Adrenal gland (tissue), 12 donors: ENCODE data around the gene SLC24A4. TPM values are rescaled to one million over a fixed set of nuclear protein-coding genes. Genes with fewer than 3 reads are reported as not detected.

Experiments used
- DNase-seq, 7 donors: peaks; one replicate each; pipeline ENCODE4 v3.0.0-alpha.2; 2019 to 2020
- H3K27ac ChIP-seq, 5 donors: fragments of 200-600 bp; sonication (generic) in 4 of 5; 1 replicate in 3 of 5; 2 replicates in 2 of 5; pipeline versions ENCODE4 v1.5.1 to v1.8.0; 2016 to 2020; ENCODE audit warnings: mild to moderate bottlenecking in 1 of 5
- H3K27me3 ChIP-seq: fragments of 200-600 bp; 2 replicates; pipeline ENCODE4 v1.8.0; 2021
- H3K36me3 ChIP-seq, 2 donors: fragments of 200-600 bp; replicated peaks in 1 of 2; 1 replicate in 1 of 2; 2 replicates in 1 of 2; pipeline versions ENCODE4 v1.5.1 to v1.8.0; 2018 to 2022
- H3K4me1 ChIP-seq, 2 donors: fragments of 200-600 bp; replicated peaks in 1 of 2; 1 replicate in 1 of 2; 2 replicates in 1 of 2; pipeline versions ENCODE4 v1.5.1 to v1.8.0; 2018 to 2021
- H3K4me3 ChIP-seq, 4 donors: fragments of 200-600 bp; sonication (generic) in 3 of 4; one replicate each; pipeline ENCODE4 v1.5.1; 2016 to 2018
- H3K9me3 ChIP-seq, 3 donors: fragments of 200-600 bp; sonication (generic) in 1 of 3; replicated peaks in 1 of 3; 1 replicate in 2 of 3; 2 replicates in 1 of 3; pipeline versions ENCODE4 v1.5.1 to v1.8.0; 2016 to 2021
- CTCF ChIP-seq, 6 experiments: fragments of 450-650 bp in 4 of 6; fragments of 200-600 bp in 2 of 6; sonication (generic) in 1 of 6; IDR thresholded peaks; 1 replicate in 5 of 6; 2 replicates in 1 of 6; pipeline versions ENCODE4 v1.5.1 to v1.8.0; 2016 to 2021; ENCODE audit warnings: antibody characterized with exemption in 6 of 6, mild to moderate bottlenecking in 2 of 6, moderate library complexity in 1 of 6
- POLR2A ChIP-seq, 2 donors: fragments of 450-650 bp; IDR thresholded peaks; one replicate each; pipeline ENCODE4 v1.6.1; 2017; ENCODE audit warnings: antibody characterized with exemption in 2 of 2, mild to moderate bottlenecking in 2 of 2, moderate library complexity in 1 of 2
- WGBS, 4 donors: extraction: QIAGEN DNeasy Blood & Tissue Kit in 2 of 4; methylation state at CpG; one replicate each; pipeline versions ENCODE4 v1.1.5 to v1.1.7; 2013 to 2017; 5-methylcytosine and 5-hydroxymethylcytosine counted together
- intact Hi-C, 2 donors: fragments of 100-400 bp; cut with DNase I; formaldehyde crosslinking; loops; one replicate each; pipeline versions ENCODE4 v1.14.1 to v1.15.0; 2022 to 2023
- polyA plus RNA-seq, 3 donors: library from polyadenylated mRNA; stranded (reverse); fragments of 200-250 nt in 2 of 3; fragments of 350-450 nt in 1 of 3; fragmentation: Illumina TruSeq in 1 of 3; extraction: RNeasy Lipid Tissue Mini Kit (QIAGEN cat#74804) in 1 of 3; gene quantifications; one replicate each; pipeline ENCODE4 v1.2.3, GENCODE V29; 2013 to 2014
- total RNA-seq, 9 donors: library from RNA; depleted of rRNA in 4 of 9; stranded (reverse); fragments of >200 nt in 4 of 9; fragments of 120-200 nt in 1 of 9; fragmentation: NEBNext Ultra II Directional in 1 of 9; extraction: Animal tissue kit (Norgen Biotek cat#: 25700) in 1 of 9; gene quantifications; one replicate each; pipeline versions ENCODE4 v1.1.0 to v1.2.4, GENCODE V29; 2013 to 2023
- donor health status: healthy with polysubstance abuse.
- donor health status: Bipolar disorder and iron deficiency.
- donor health status: DM: yes; HTN: yes; CAD: no.
- donor health status: DM: no; HTN: no; CAD: no.
- donor health status: DM: no; HTN: no; CAD: no.
- donor health status: DM: yes; HTN: yes; CAD: no.

Gene SLC24A4
- total and polyA plus RNA-seq, 12 donors, result 0.09 to 1.9 (median 0.52) TPM

GRCh38 chr14:92546347-92547053 is 223.5 kb downstream of the SLC24A4 start:
- Histone ChIP-seq H3K9me3 (no peaks in the 10 kb centered on the region), H3K4me3 (no peak overlapping the region), H3K27ac (peak overlapping the region in 3 of 5 donors; percentile 44 to 66 (median 47)), H3K27me3 (no peaks in the 10 kb centered on the region), H3K36me3 (no peaks in the 10 kb centered on the region), H3K4me1 (peaks cover 11 to 23% of the 10 kb centered on the region in 2 donors)
- TF ChIP-seq CTCF (IDR thresholded peaks at IDR 0.05) (no peak), POLR2A (IDR thresholded peaks at IDR 0.05) (no peak)
- intact Hi-C loops, result no loop called here
- DNase-seq, result peak in 2 of 7 donors; percentile 36 to 53
- 78 to 87% (median 79%) methylated on average over 7 of the region's 7 CpGs for WGBS, 4 donors

- TF ChIP-seq CTCF (IDR thresholded peaks at IDR 0.05) (no peak), POLR2A (IDR thresholded peaks at IDR 0.05) (no peak)
- no peaks in the 10 kb centered on the region for H3K9me3 ChIP-seq
- 60 to 86% (median 66%) methylated on average over 8 to 17 of the region's 17 CpGs for WGBS, 4 donors
- H3K27me3 ChIP-seq, result no peaks in the 10 kb centered on the region
- H3K4me3 ChIP-seq, result peak overlapping the region in 1 of 4 donors; percentile 27
- peaks cover 19 to 34% of the 10 kb centered on the region in 2 donors for H3K4me1 ChIP-seq
- H3K36me3 ChIP-seq, result no peaks in the 10 kb centered on the region
- DNase-seq, result peak; percentile 64 to 83 (median 77)
- intact Hi-C loops, result no loop called here
- H3K27ac ChIP-seq, result peak overlapping the region; percentile 55 to 90 (median 75)
Measured at GRCh38 chr14:92549105-92549858, 226.3 kb downstream of the SLC24A4 start.

- intact Hi-C loops, result no loop called here
- WGBS, 4 donors, result 10 to 21% (median 15%) methylated on average over 1 to 7 of the region's 7 CpGs
- H3K9me3 ChIP-seq, result no peaks in the 10 kb centered on the region
- H3K27me3 ChIP-seq, result no peaks in the 10 kb centered on the region
- no peak for TF ChIP-seq CTCF (IDR thresholded peaks at IDR 0.05)
- TF ChIP-seq POLR2A (IDR thresholded peaks at IDR 0.05), result no peak
- peak; percentile 68 to 93 (median 90) for DNase-seq
- peaks cover 19 to 34% of the 10 kb centered on the region in 2 donors for H3K4me1 ChIP-seq
- peak overlapping the region in 1 of 4 donors; percentile 27 for H3K4me3 ChIP-seq
- H3K36me3 ChIP-seq, result no peaks in the 10 kb centered on the region
- H3K27ac ChIP-seq, result peak overlapping the region; percentile 55 to 90 (median 75)
Measured at GRCh38 chr14:92549859-92550230, 226.9 kb downstream of the SLC24A4 start.

Other genes starting within 250 kb of the SLC24A4 start
- 10 to 100 TPM in 7 of 9 donors, 1 to 10 TPM in 2; 9.0 to 62.8 (median 23.3) TPM for gene ATXN3, start 216.6 kb upstream of the SLC24A4 start, total RNA-seq
- gene ATXN3, start 216.6 kb upstream of the SLC24A4 start, polyA plus RNA-seq, result 10 to 100 TPM; 15.4 to 41.5 (median 23.0) TPM
- 100 to 1,000 TPM; 163 to 696 (median 214) TPM for gene NDUFB1, start 201.5 kb upstream of the SLC24A4 start, total RNA-seq
- gene NDUFB1, start 201.5 kb upstream of the SLC24A4 start, polyA plus RNA-seq, result 1,000 to 10,000 TPM in 2 of 3 donors, 100 to 1,000 TPM in 1; 718 to 1,935 (median 1,295) TPM
- gene CPSF2, start 201.2 kb upstream of the SLC24A4 start, total RNA-seq, result 10 to 100 TPM; 25.1 to 67.7 (median 46.7) TPM
- 10 to 100 TPM in 1 of 3 donors, 1 to 10 TPM in 2; 4.3 to 70.4 (median 6.9) TPM for gene CPSF2, start 201.2 kb upstream of the SLC24A4 start, polyA plus RNA-seq
- gene RIN3, start 190.6 kb downstream of the SLC24A4 start, total RNA-seq, result 10 to 100 TPM in 8 of 9 donors, 1 to 10 TPM in 1; 3.9 to 63.2 (median 30.0) TPM
- 10 to 100 TPM in 2 of 3 donors, 1 to 10 TPM in 1; 8.1 to 55.7 (median 32.5) TPM for gene RIN3, start 190.6 kb downstream of the SLC24A4 start, polyA plus RNA-seq